ENCODE results near the gene KDM4C. TPM values are rescaled to one million over a fixed set of nuclear protein-coding genes. Genes with fewer than 3 reads are reported as not detected.

Gene KDM4C
- total and polyA plus RNA-seq, 2 of the 13 experiments (the other 11 are each of a cell fraction or from before 2014, with no cell fraction given) = 19.4 to 23.6 TPM

DNA sequence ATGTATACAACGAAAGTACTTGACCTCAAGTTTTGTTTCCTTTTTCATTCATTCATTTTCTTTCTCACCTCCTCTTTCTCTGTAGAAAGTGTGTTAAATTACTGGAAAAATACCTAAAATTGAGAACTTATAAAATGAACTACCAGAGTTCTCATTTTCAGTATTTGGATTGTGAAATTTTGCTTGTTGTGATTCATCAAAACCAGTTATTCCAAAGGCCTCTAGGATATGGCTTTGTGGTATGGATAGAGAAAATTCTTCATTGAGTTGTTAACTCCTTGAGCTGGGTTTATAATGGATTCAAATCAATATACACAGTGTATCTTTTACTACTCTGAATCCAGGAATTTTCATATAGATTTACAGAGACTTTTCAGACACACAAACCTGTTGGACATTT, 287.6 kb downstream of the KDM4C start (continued):
- no peak for TF ChIP-seq ATRX (CRISPR knock-in tag; IDR thresholded peaks at IDR 0.05; ENCODE audit: borderline replicate concordance)

DNA sequence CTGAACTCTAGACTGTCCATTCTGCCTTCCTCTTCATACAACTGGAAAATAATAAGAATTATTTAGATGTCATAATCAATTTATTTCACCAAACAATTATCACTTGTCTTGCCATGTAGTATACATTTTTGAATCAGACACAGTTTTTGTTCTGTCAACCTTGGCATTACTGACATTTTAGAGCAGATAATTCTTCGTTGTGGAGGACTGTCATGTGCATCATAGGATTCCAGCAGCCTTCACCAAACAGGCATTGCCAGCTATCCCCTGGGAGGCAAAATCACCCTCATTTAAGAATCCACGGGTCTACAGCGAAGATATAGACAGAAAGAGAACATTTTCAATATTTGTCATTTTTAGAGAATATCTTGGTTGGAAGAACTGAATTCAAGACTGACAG, 293.9 kb downstream of the KDM4C start:
- H2AFZ ChIP-seq (ENCODE audit: low read length) = no peak overlapping the region
- H3K27ac ChIP-seq (ENCODE audit: extremely low read length, insufficient read depth, low read length) = no peak overlapping the region
- ChIA-PET CTCF (ENCODE audit: low intra/inter-chr PET ratio, low total read pairs) (interaction anchor here (0.6 to 1.6 kb wide), 2 partner anchors 25 to 134 kb away, joined by 3 to 6 read pairs; no protein-coding TSS in a partner anchor), POLR2A (no interaction called here)
- no peak overlapping the region for H3K9ac ChIP-seq (ENCODE audit: insufficient read depth, low read depth, low read length)
- peaks cover 5 to 11% of the 10 kb centered on the region in 2 experiments; a peak in 3 of 5 replicates for H3K36me3 ChIP-seq (replicated peaks in 1 of 2; ENCODE audit: control insufficient read depth in 1 of 2, insufficient read depth in 2 of 2, low read length in 2 of 2)
- FAIRE-seq (no peak), DNase-seq (ENCODE audit: low spot score) (no peak), ATAC-seq (no peak)
- TF ChIP-seq RBFOX2 (IDR thresholded peaks at IDR 0.05; ENCODE audit: low read depth, low read length) (no peak), ZNF326 (CRISPR knock-in tag; IDR thresholded peaks at IDR 0.05; ENCODE audit: borderline replicate concordance) (no peak), RBAK (CRISPR knock-in tag; IDR thresholded peaks at IDR 0.05) (no peak), TRIM22 (IDR thresholded peaks at IDR 0.05) (no peak), SETDB1 (CRISPR knock-in tag; IDR thresholded peaks at IDR 0.05; ENCODE audit: borderline replicate concordance) (no peak), KDM6A (CRISPR knock-in tag; IDR thresholded peaks at IDR 0.05; ENCODE audit: low read depth) (no peak), CENPT (CRISPR knock-in tag; IDR thresholded peaks at IDR 0.05; ENCODE audit: low read depth) (no peak), FOXO1 (CRISPR knock-in tag; IDR thresholded peaks at IDR 0.05) (no peak), MAFF (IDR thresholded peaks at IDR 0.05; ENCODE audit: low read depth, low read length) (no peak), ATF6 (CRISPR knock-in tag; conservative IDR thresholded peaks at IDR 0.05) (no peak), PHF8 (CRISPR knock-in tag; IDR thresholded peaks at IDR 0.05) (no peak)
- TF ChIP-seq, protein P1, sequence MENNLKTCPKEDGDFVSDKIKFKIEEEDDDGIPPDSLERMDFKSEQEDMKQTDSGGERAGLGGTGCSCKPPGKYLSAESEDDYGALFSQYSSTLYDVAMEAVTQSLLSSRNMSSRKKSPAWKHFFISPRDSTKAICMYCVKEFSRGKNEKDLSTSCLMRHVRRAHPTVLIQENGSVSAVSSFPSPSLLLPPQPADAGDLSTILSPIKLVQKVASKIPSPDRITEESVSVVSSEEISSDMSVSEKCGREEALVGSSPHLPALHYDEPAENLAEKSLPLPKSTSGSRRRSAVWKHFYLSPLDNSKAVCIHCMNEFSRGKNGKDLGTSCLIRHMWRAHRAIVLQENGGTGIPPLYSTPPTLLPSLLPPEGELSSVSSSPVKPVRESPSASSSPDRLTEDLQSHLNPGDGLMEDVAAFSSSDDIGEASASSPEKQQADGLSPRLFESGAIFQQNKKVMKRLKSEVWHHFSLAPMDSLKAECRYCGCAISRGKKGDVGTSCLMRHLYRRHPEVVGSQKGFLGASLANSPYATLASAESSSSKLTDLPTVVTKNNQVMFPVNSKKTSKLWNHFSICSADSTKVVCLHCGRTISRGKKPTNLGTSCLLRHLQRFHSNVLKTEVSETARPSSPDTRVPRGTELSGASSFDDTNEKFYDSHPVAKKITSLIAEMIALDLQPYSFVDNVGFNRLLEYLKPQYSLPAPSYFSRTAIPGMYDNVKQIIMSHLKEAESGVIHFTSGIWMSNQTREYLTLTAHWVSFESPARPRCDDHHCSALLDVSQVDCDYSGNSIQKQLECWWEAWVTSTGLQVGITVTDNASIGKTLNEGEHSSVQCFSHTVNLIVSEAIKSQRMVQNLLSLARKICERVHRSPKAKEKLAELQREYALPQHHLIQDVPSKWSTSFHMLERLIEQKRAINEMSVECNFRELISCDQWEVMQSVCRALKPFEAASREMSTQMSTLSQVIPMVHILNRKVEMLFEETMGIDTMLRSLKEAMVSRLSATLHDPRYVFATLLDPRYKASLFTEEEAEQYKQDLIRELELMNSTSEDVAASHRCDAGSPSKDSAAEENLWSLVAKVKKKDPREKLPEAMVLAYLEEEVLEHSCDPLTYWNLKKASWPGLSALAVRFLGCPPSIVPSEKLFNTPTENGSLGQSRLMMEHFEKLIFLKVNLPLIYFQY (CRISPR knock-in tag; IDR thresholded peaks at IDR 0.05; ENCODE audit: borderline replicate concordance) = no peak
- TF ChIP-seq, protein P2, sequence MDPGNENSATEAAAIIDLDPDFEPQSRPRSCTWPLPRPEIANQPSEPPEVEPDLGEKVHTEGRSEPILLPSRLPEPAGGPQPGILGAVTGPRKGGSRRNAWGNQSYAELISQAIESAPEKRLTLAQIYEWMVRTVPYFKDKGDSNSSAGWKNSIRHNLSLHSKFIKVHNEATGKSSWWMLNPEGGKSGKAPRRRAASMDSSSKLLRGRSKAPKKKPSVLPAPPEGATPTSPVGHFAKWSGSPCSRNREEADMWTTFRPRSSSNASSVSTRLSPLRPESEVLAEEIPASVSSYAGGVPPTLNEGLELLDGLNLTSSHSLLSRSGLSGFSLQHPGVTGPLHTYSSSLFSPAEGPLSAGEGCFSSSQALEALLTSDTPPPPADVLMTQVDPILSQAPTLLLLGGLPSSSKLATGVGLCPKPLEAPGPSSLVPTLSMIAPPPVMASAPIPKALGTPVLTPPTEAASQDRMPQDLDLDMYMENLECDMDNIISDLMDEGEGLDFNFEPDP (CRISPR knock-in tag; conservative IDR thresholded peaks at IDR 0.05) = no peak
- in situ Hi-C loops (cut with HindIII; ENCODE audit: extremely low pct_ligation_motif_present, low pct_unique_long_range_greater_than_20kb) (no loop called here), intact Hi-C loops (cut with micrococcal nuclease; ENCODE audit: unreplicated experiment) (loop anchor here (1.0 to 5.0 kb wide), 4 partner anchors 135 to 485 kb away; no protein-coding TSS in a partner anchor)
- 99% methylated on average over 3 of the region's 3 CpGs for WGBS (ENCODE audit: low lambda C conversion rate)
- no peaks in the 10 kb centered on the region for H3K4me1 ChIP-seq (ENCODE audit: insufficient read depth, low read length)
- BruUV-seq (replicated peaks) = no TSS peak
- no peaks in the 10 kb centered on the region for H4K20me1 ChIP-seq (ENCODE audit: insufficient read depth, low read length)
- H3K4me3 ChIP-seq (replicated peaks in 1 of 3; ENCODE audit: insufficient read depth in 1 of 3, low read depth in 2 of 3, low read length in 3 of 3) = no peak overlapping the region
- H3K79me2 ChIP-seq (ENCODE audit: insufficient read depth, low read length) = no peaks in the 10 kb centered on the region
- no peaks in the 10 kb centered on the region for H3K27me3 ChIP-seq (ENCODE audit: control insufficient read depth in 1 of 2, insufficient read depth in 2 of 2, low read length in 2 of 2)
- no peaks in the 10 kb centered on the region for H3K9me3 ChIP-seq (ENCODE audit: low read length)
- no peak overlapping the region for H3K4me2 ChIP-seq (ENCODE audit: low read depth, low read length)
